Activated T-cell treated with anti-CD3 and anti-CD28 coated beads for 24 hours (primary cell): ENCODE data around the gene MTRFR.
"Not testable (repeated sequence)": the region's sequence is repeated elsewhere in the genome, so short reads cannot be mapped to it uniquely, and the experiment has no call there.

Experiments used
- DNase-seq: peaks from one replicate; pipeline ENCODE4 v3.0.0-alpha.2; 2020; ENCODE audit warnings: low read depth

MTRFR gene

DNA sequence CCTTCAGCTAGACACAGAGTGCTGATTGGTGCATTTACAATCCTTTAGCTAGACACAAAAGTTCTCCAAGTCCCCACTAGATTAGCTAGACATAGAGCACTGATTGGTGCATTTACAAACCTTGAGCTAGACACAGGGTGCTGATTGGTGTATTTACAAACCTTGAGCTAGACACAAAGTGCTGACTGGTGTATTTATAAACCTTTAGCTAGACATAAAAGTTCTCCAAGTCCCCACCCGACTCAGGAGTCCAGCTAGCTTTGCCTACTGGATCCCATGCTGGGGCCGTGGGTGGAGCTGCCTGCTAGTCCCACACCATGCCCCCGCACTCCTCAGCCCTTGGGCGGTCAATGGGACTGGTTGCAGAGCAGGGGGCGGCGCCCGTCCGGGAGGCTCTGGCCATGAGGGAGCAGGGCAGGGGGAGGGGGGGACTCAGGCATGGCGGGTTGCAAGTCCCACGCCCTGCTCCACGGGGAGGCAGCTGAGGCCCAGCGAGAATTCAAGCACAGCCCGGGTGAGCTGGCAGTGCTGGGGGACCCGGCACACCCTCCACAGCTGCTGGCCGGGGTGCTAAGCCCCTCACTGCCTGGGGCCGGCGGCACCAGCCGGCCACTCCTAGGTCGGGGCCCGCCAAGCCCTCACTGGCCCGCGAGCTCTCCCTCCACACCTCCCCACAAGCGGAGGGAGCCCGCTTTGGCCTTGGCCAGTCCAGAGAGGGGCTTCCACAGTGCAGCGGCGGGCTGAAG is 15.9 kb downstream of the MTRFR start:
- not testable (repeated sequence) for DNase-seq

DNA sequence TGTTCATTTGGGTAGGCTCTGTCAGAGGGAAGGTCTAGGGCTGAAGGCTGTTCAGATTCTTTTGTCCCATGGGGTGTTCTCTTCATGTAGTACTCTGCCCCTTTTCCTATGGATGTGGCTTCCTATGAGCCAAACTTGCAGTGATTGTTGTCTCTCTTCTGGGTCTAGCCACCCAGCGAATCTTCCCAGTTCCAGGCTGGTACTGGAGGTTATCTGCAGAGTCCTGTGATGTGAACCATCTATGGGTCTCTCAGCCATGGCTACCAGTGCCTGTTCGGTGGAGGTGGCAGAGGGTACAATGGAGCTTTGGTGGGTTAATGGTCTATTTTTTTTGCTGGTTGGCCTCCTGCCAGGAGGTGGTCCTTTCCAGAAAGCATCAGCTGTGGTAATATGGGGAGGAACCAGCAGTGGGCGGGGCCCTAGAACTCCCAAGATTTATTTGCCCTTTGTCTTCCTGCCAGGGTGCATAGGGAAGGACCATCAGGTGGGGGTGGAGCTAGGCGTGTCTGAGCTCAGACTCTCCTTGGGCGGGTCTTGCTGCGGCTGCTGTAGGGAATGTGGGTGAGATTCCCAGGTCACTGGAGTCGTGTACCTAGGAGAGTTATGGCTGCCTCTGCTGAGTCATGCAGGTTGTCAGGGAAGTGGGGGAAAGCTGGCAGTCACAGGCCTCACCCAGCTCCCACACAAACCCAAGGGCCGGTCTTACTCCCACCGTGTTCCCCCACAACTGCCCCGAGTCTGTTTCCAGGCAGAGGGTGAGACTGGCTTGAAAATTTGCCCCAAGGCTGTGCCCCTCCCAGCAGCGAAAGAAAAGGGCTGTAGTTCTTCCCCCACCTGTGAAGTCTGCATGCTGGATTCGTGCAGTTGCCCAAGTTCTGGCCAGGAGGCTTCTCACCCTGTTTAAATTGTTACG is 17.5 kb downstream of the MTRFR start:
- DNase-seq = no peak

DNA sequence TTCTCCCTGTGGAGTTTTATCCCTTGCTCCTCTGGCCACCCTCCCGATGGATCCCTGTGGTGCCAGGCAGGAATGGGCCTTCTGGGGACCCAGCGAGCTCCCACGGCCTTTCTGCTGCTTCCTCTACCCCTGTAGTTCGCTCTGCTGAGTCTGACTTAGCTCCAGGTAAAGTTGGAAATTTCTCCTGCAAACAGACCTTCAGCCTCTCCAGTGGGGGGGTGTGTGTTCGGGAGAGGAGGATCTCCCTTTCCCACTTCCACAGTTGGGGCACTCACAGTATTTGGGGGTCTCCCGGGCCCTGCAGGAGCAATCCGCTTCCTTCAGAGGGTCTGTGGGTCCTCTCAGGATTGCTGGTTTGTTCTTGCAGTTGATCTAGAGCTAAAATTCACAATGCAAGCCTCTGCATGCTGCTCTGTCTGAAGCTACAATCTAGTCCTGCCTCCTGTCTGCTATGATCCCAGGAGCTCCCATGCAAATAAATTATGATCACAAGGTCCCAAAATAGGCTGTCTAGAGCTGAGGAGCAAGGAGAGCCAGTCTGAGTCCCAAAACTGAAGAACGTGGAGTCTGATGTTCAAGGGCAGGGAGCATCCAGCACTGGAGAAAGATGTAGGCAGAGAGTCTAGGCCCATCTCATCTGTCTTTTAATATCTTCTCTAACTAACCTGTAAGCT is 18.3 kb downstream of the MTRFR start:
- DNase-seq = no peak

- DNase-seq = not testable (repeated sequence)
These were observed 19.1 kb downstream of the MTRFR start for GRCh38 chr12:123252365-123252764.

GRCh38 chr12:123253641-123254459 is 20.6 kb downstream of the MTRFR start:
- no peak for DNase-seq

DNA sequence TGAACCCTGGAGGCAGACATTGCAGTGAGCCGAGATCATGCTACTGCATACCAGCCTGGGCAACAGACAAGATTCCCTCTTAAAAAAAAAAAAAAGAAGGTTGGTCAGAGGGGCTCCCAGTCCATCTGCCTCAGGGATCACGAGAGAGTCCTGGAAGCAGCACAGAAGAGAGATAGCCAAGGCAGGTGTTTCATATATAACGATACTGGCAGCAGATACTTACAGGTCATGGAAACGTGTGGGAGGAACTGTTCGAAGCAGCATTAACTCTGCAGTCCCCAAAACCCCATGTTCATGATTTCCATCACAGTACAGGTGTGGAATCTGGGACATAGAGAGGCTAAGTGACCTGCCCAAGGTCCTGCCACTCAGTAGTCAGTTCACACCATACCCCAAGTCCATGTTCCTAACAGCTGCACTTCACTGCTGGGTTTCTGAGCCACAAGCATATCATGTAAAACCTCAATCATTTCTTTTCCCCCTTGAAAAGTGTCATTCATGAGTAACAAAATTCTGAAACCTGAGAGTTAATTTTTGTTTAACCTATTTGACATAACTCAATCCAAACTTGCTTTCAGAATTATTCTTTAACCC is 21.7 kb downstream of the MTRFR start:
- DNase-seq = no peak

DNA sequence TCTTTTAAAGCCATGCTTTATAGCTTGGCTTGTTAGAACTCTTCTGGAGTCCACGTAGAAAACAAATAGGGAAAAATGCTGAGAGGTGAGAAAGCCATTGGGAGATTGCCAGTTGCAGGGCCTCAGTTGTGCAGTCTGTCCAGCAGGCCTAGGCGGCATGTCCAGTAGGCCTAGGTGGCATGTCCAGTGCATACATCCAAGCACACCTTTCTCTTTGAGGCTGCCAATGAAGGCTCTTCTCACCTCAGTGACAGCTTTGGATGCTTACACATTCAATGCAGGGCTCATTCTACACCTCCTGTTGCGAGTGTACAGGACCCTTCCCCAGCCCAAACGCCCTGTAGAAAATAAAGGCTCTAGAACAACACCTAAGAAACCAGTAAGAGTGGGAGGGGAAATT is 25.4 kb downstream of the MTRFR start:
- DNase-seq = no peak

DNA sequence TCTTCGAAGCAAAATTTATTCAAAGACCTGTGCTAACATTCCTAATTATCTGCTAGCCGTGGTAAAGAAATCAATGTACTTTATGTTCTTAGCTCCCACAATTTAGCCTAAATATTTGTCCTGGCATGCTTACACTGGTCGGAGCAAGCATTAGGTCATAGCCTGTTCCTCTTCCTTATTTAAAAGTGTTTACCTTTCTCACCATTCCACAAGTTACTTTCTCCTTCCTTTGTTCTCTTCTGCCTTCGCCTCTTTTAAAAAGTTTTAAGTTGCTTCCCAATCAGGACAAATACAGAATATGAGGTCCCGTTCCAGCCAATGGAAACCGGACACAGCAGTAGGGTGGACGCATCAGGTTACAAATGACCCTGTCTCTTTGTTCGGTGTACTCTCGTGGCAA is 26.8 kb downstream of the MTRFR start:
- DNase-seq = no peak

DNA sequence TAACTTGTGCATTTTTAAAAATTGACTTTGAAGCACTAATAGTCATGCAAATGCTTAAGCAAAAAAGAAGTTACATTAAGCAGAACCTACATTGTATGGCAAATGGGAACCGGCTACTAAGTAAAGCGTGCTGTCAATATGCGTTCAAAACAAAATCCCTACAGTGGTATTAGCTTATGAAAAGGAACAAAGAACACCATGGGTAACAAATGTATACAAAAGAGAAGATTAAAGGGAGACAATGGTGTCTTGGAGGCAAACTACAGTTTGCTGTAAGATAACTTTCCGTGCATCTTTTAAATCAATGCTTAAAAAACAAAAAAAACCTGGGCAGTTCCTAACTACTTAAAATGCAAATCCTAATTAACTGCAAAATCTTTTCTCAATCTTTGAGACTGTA is 28.0 kb downstream of the MTRFR start:
- no peak for DNase-seq

GRCh38 chr12:123263196-123263817 is 30.1 kb downstream of the MTRFR start:
- DNase-seq = no peak

DNA sequence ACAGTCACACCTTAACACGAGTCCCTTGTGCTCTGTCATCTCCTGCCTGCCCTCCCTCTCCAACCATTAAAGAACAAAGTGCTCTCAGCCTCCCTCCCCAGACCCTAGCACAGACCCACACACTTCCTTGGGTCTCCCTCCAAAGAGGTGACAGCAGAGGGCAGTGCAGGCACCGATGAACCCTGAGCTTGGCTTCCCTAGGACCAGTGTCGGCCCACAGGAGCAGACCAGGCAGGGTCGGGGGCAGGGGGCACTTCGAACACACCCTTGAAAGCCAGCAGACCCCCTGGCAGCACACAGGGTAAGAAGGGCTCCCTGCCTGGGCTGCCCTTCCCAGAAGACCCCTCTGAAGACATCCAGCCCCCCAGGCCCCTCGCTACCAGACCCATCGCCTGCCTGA is 31.4 kb downstream of the MTRFR start:
- no peak for DNase-seq

- no peak for DNase-seq
These were observed 32.8 kb downstream of the MTRFR start for GRCh38 chr12:123265851-123266678.

DNA sequence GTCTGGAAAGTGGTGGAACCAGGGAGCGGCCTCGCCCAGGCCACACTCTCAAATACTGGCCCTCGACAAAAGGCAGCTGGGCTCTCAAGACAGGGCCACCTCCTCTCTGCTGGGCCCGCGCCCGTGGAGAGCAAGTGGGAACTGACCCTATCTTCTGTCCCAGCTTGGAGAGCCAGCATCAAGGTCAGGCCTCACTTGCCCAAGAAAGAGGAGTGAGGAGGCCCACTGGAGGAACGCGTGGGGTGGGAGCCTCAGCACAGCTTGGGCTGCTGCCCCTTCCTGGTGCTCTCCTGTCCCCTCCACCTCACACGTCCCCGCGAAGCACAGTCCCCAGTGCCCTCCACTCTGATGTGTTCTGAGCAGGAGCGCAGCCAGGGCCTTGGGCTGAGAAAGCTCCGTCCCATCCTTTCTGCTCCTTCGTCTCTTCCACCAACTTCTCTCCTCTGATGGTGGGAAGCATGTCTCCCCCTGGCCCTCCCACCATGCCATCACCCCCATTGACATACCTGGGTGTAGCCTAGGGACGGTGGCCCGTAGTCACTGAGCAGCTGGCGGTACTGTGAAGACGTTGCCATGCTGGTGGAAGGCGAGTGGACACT is 33.5 kb downstream of the MTRFR start:
- no peak for DNase-seq

- DNase-seq = no peak
These were observed 34.2 kb downstream of the MTRFR start for GRCh38 chr12:123267335-123267920.

DNA sequence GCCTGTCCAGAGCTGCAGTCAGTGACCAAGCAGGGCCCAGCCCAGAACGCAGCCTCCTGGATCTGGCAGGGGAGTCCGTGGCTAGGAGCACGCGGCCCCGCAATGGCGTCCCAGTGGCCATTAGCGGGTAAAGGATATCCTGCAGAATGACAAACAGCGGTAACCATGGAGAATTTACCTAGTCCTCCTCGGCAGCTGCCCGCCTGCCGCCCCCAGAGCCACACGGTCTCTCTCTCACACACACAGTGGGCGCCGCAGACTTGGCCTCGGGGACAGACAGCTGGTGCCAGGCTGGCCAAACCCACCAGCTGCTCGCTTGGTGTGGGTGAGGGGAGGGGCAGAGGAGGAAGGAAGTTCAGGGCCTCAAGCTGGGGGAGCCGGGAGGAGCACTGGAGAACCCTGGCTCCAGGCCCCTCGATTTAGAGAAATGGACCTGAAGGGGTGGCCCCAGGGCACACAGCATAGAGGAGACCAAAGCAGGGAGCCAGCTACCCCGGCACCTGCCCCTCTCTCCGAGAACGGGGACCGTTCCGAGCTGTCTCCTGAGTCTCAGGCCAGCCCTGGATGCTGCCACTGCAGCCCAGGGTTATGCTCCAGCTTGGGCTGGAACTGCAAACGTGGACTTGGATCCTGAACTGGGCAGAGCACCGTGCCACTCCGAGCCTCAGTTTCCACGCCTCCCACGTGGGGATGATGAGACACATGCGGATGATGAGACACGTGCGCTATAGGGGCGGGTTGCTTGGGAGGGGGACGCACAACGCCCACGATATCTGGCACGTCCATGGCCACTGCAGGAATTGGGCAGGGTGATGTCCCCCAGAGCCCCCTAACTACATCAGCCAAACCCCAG is 35.0 kb downstream of the MTRFR start:
- DNase-seq = no peak

DNA sequence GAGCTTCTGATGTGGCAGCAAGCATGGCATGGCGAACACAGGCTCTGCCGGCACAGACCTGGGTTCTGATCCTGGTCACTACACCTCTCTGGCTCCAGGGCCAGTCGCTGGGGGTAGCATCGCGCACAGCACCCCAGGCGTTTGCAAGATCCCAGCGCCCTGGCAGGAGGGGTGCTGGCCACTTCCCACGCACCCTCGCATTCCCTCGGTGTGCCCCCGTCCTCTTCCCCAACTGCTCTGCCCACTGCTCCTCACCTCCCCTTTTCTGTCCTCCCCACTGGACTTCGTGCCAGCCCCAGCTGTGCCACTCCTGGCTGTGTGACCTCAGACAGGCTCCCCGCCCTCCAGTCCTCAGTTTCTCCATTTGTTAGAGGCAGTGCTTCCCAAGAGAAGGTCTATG is 35.6 kb downstream of the MTRFR start:
- DNase-seq = no peak

DNA sequence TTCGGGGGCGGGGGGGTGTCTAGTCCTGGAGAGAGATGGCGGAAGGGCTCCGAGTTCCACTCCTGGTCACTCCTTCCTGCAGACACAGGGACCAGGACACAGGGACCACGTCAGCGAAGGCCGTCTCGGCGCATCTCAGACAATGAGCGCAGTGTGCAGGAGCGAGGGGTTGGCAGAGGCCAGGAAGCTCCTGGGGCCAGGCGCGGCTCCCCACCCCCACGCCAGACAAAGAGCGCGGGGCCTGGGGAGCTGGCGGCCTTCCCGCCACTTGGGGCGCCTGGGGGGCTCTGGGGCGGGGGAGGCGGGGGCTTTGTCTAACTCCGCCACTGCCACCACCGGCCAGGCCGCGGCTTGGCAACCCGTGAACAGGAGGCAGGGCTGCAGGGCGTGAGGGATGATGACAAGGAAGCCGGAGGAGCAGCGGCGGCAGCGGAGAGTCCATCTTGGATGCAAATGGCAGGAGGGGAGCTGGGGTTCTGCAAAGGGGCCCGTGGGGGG is 36.2 kb downstream of the MTRFR start:
- DNase-seq = no peak

- no peak for DNase-seq
These were observed 36.6 kb downstream of the MTRFR start for GRCh38 chr12:123269896-123270213.
